ENCODE measurements around the gene COBLL1.
"Not testable (repeated sequence)": the region's sequence is repeated elsewhere in the genome, so short reads cannot be mapped to it uniquely, and the experiment has no call there.

COBLL1 gene

GRCh38 chr2:164719996-164720941, 121.4 kb downstream of the COBLL1 start:
- Histone ChIP-seq H3K27me3 (ENCODE audit: control insufficient read depth, insufficient read depth, low read length) (no peaks in the 10 kb centered on the region), H3K27ac (ENCODE audit: low read depth, low read length) (no peak overlapping the region), H3K4me1 (ENCODE audit: control insufficient read depth, insufficient read depth, low read length) (peaks cover 2% of the 10 kb centered on the region), H3K9ac (ENCODE audit: low read length) (no peak overlapping the region), H3K36me3 (ENCODE audit: control insufficient read depth, insufficient read depth, low read length) (no peaks in the 10 kb centered on the region), H3K4me3 (ENCODE audit: low read length) (no peak overlapping the region)

DNA sequence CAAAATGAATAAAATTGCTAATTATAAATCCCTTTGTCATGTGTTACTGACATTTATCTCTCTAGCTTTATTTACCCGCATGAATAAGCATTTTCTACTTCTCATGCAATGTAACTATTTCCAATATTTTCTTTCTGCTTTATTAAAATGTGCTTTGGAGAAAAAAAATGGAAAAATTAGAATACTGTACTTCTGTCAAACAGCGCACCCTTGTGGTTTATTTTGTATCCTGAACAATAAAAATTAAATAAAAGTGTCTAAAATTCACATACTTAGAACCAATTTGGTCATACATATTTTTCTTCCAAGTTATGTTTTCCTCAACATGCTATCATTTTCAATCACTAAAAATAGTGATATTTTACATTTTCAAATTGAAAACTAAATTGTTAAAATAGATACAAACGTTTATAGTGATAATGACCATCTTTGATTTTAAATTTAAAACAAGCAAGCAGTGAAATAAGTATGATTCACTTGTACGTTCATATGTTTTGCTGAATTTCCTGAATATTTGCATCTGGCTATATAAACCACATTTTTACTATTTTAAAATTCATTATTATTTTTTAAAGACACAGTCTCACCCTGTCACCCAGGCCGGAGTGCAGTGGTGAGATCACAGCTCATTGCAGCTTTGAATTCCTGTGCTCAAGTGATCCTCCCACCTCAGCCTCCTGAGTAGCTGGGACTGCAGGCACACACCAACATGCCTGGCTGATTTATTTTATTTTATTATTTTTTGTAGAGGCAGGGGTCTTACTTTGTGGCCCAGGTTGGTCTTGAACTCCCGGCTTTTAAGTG, 124.4 kb downstream of the COBLL1 start:
- H3K27ac ChIP-seq (ENCODE audit: low read depth, low read length): no peak overlapping the region
- peaks cover 2% of the 10 kb centered on the region for H3K4me1 ChIP-seq (ENCODE audit: control insufficient read depth, insufficient read depth, low read length)
- no peaks in the 10 kb centered on the region for H3K27me3 ChIP-seq (ENCODE audit: control insufficient read depth, insufficient read depth, low read length)
- H3K36me3 ChIP-seq (ENCODE audit: control insufficient read depth, insufficient read depth, low read length): no peaks in the 10 kb centered on the region
- no peak overlapping the region for H3K4me3 ChIP-seq (ENCODE audit: low read length)
- H3K9ac ChIP-seq (ENCODE audit: low read length): no peak overlapping the region

DNA sequence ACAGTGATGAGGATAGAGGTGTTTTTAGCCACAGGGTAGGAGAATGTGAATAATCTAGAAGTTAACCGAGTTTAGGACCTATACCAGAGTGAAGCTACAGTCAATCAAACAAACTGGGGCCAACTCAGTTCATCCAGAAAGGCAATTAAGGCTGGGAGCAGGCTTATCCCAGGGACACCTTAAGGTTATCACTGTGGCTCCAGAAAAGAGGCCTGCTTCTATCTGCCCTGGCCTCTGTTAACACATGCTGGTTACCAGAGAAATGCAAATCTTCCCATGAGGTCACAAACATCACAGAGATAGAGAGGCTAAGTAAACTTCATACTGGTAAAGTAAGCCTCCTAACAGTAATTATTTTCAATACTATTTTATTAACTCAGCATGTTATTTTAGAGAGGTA, 127.2 kb downstream of the COBLL1 start:
- no peak overlapping the region for H3K4me3 ChIP-seq (ENCODE audit: low read length)
- H3K9ac ChIP-seq (ENCODE audit: low read length): no peak overlapping the region

GRCh38 chr2:164711766-164712138, 129.9 kb downstream of the COBLL1 start:
- Histone ChIP-seq H3K27me3 (ENCODE audit: control insufficient read depth, insufficient read depth, low read length) (no peaks in the 10 kb centered on the region), H3K4me1 (ENCODE audit: control insufficient read depth, insufficient read depth, low read length) (no peaks in the 10 kb centered on the region), H3K36me3 (ENCODE audit: control insufficient read depth, insufficient read depth, low read length) (no peaks in the 10 kb centered on the region), H3K27ac (ENCODE audit: low read depth, low read length) (no peak overlapping the region), H3K4me3 (ENCODE audit: low read length) (no peak overlapping the region), H3K9ac (ENCODE audit: low read length) (no peak overlapping the region)

More for the DNA sequence above, 127.2 kb downstream of the COBLL1 start:
- H3K27ac ChIP-seq (ENCODE audit: low read depth, low read length): no peak overlapping the region
- H3K27me3 ChIP-seq (ENCODE audit: control insufficient read depth, insufficient read depth, low read length): no peaks in the 10 kb centered on the region
- H3K4me1 ChIP-seq (ENCODE audit: control insufficient read depth, insufficient read depth, low read length): no peaks in the 10 kb centered on the region
- H3K36me3 ChIP-seq (ENCODE audit: control insufficient read depth, insufficient read depth, low read length): no peaks in the 10 kb centered on the region

DNA sequence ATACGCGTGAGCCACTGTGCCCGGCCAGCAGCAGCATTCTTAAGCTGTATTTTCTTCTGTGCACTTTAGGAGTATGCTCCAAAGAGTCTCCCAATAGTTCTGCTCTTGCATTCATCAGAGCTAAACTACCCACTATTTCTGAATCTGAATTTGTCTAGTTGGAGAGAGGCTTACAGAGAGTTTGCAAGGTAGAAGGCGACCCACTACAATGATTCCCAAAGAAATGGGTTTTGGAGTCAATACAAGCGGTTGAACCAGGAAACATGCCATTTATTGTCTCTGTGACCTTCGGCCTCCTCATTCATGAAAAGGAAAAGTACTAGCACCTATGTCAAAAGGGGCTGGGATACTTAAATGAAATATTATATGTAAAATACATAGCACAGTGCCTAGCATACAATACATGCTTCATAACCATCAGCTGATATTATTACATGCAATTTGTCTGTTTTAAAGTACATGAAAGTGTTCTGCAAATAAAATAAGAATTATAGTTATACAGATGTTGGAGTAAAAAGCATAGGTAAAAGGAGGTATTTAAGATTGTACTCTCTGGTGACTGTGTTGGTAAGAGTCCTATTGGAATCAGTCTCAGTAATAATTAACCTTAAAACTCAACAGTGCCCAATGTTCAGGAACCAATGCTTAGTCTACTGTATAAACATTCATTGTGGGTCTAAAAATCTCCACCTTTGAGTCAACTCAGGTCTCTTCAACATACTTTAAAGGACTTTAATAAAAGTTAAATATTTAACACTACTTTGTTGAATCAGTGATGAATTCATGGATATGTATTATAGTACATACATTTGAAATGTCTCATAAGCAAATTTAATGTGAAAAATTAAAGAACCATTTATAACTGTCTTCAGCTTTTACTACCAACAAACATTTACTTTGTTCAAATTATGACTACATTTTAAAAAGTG, 130.5 kb downstream of the COBLL1 start:
- H3K27me3 ChIP-seq (ENCODE audit: control insufficient read depth, insufficient read depth, low read length): no peaks in the 10 kb centered on the region
- H3K4me1 ChIP-seq (ENCODE audit: control insufficient read depth, insufficient read depth, low read length): no peaks in the 10 kb centered on the region
- H3K4me3 ChIP-seq (ENCODE audit: low read length): no peak overlapping the region
- no peak overlapping the region for H3K9ac ChIP-seq (ENCODE audit: low read length)
- H3K36me3 ChIP-seq (ENCODE audit: control insufficient read depth, insufficient read depth, low read length): no peaks in the 10 kb centered on the region
- H3K27ac ChIP-seq (ENCODE audit: low read depth, low read length): no peak overlapping the region

DNA sequence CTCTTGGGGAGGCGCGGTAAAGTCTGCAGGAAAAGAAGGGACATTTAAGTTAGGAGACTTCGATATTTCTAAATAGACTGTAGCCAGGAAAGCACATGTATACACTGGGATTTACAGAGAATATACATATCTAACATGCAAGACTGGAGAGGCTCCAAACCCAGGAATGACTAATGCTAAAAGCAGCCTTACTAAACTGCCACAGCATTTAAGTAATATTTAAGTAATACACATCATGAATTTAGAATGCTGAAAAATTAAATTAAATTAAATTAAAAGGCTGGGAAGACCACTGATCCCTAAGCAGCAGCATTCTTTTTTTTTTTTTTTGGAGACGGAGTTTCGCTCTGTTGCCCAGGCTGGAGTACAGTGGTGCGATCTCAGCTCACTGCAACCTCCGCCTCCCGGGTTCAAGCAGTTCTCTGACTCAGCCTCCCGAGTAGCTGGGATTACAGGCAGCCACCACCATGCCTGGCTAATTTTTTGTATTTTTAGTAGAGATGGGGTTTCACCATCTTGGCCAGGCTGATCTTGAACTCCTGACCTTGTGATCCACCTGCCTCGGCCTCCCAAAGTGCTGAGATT, 131.3 kb downstream of the COBLL1 start:
- H3K4me3 ChIP-seq (ENCODE audit: low read length); H3K4me1 ChIP-seq (ENCODE audit: control insufficient read depth, insufficient read depth, low read length); H3K27ac ChIP-seq (ENCODE audit: low read depth, low read length); H3K27me3 ChIP-seq (ENCODE audit: control insufficient read depth, insufficient read depth, low read length); H3K36me3 ChIP-seq (ENCODE audit: control insufficient read depth, insufficient read depth, low read length); H3K9ac ChIP-seq (ENCODE audit: low read length): not testable (repeated sequence)

- no peaks in the 10 kb centered on the region for H3K4me1 ChIP-seq (ENCODE audit: control insufficient read depth, insufficient read depth, low read length)
- H3K9ac ChIP-seq (ENCODE audit: low read length): no peak overlapping the region
- H3K4me3 ChIP-seq (ENCODE audit: low read length): no peak overlapping the region
- no peaks in the 10 kb centered on the region for H3K27me3 ChIP-seq (ENCODE audit: control insufficient read depth, insufficient read depth, low read length)
- no peaks in the 10 kb centered on the region for H3K36me3 ChIP-seq (ENCODE audit: control insufficient read depth, insufficient read depth, low read length)
- H3K27ac ChIP-seq (ENCODE audit: low read depth, low read length): no peak overlapping the region
These were observed 135.1 kb downstream of the COBLL1 start for GRCh38 chr2:164706522-164706921.

DNA sequence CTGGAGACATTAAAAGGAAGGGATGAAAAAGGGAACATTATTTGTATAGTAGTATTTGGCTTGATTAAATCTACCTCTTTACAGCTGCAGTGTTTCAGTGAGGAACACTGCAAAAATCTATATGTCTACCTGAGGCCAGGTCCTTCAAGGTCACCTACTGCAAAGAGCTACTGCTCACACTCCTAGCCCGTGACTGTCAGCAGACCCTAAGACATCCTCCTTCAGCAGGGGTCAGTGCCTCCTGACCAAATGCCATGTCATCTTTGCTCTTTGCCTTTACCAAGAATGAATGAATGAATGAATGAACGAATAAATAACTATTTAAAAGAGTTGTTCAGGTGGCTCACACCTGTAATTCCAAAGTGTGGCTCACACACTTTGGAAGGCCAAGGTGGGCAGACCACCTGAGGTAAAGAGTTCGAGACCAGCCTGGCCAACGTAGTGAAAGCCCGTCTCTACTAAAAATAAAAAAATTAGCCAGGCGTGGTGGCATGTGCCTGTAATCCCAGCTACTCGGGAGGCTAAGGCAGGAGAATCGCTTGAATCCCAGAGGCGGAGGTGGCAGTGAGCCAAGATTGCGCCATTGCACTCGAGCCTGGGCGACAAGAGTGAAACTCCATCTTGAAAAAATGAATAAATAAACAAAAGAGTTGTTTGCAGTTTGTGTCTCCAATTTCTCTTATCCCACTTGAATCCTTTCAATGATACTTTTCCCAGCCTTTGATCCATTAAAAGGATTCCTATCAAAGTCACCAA, 136.0 kb downstream of the COBLL1 start:
- Histone ChIP-seq H3K27me3 (ENCODE audit: control insufficient read depth, insufficient read depth, low read length) (no peaks in the 10 kb centered on the region), H3K4me1 (ENCODE audit: control insufficient read depth, insufficient read depth, low read length) (no peaks in the 10 kb centered on the region), H3K36me3 (ENCODE audit: control insufficient read depth, insufficient read depth, low read length) (no peaks in the 10 kb centered on the region), H3K9ac (ENCODE audit: low read length) (no peak overlapping the region), H3K4me3 (ENCODE audit: low read length) (no peak overlapping the region), H3K27ac (ENCODE audit: low read depth, low read length) (no peak overlapping the region)

GRCh38 chr2:164703915-164704706, 137.5 kb downstream of the COBLL1 start:
- H3K27me3 ChIP-seq (ENCODE audit: control insufficient read depth, insufficient read depth, low read length): no peaks in the 10 kb centered on the region
- no peak overlapping the region for H3K27ac ChIP-seq (ENCODE audit: low read depth, low read length)
- peaks cover 2% of the 10 kb centered on the region for H3K36me3 ChIP-seq (ENCODE audit: control insufficient read depth, insufficient read depth, low read length)
- no peak overlapping the region for H3K4me3 ChIP-seq (ENCODE audit: low read length)
- H3K4me1 ChIP-seq (ENCODE audit: control insufficient read depth, insufficient read depth, low read length): no peaks in the 10 kb centered on the region
- H3K9ac ChIP-seq (ENCODE audit: low read length): no peak overlapping the region

GRCh38 chr2:164701565-164701964, 140.1 kb downstream of the COBLL1 start:
- Histone ChIP-seq H3K27me3 (ENCODE audit: control insufficient read depth, insufficient read depth, low read length) (no peaks in the 10 kb centered on the region), H3K9ac (ENCODE audit: low read length) (no peak overlapping the region), H3K4me1 (ENCODE audit: control insufficient read depth, insufficient read depth, low read length) (no peaks in the 10 kb centered on the region), H3K27ac (ENCODE audit: low read depth, low read length) (no peak overlapping the region), H3K4me3 (ENCODE audit: low read length) (no peak overlapping the region), H3K36me3 (ENCODE audit: control insufficient read depth, insufficient read depth, low read length) (peaks cover 3% of the 10 kb centered on the region)

DNA sequence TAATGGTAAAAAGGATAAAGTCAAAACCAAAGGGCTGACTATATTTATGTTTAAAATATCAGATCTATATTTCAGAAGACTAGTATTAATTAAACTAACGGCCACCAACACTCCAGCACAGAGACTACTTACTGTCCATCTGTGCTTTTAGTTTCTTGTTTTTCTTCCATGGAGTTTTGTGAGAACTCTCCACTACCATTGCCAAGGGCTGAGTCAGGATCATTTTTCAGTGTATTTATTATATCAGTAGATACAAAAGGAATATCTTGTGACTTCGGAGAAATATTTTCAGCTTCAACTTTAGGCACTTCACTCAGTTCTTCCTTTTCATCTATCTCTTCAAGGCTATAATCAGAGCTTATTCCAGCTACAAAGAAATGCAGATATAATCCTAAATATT, 141.2 kb downstream of the COBLL1 start:
- H3K27me3 ChIP-seq (ENCODE audit: control insufficient read depth, insufficient read depth, low read length): no peaks in the 10 kb centered on the region
- no peak overlapping the region for H3K27ac ChIP-seq (ENCODE audit: low read depth, low read length)
- peaks cover 3% of the 10 kb centered on the region for H3K36me3 ChIP-seq (ENCODE audit: control insufficient read depth, insufficient read depth, low read length)
- no peak overlapping the region for H3K9ac ChIP-seq (ENCODE audit: low read length)
- no peaks in the 10 kb centered on the region for H3K4me1 ChIP-seq (ENCODE audit: control insufficient read depth, insufficient read depth, low read length)
- no peak overlapping the region for H3K4me3 ChIP-seq (ENCODE audit: low read length)

All from rectal smooth muscle tissue (tissue), 1 donor.